ENCODE data around the gene ABRACL. TPM values are rescaled to one million over a fixed set of nuclear protein-coding genes. Genes with fewer than 3 reads are reported as not detected.

The ABRACL gene
- total RNA-seq (2014; rRNA removed; shearing (Covaris generic)) (69.7 and 70.1 TPM in 2 replicates), total RNA-seq (2022) (56.0 and 73.5 TPM in 2 replicates), Bru-seq, nascent RNA (percentile 81 among the genes with signal in this experiment), BruChase-seq, experiment 1, labeled RNA remaining after a 6-hour chase (percentile 88 among the genes with signal in this experiment), BruChase-seq, experiment 2, labeled RNA remaining after a 2-hour chase (percentile 72 among the genes with signal in this experiment)
- long read RNA-seq, transcript ABRACL-201 (3 exons, 845 nt), result major isoform, 62 of 67 reads
- long read RNA-seq, partial matches to known transcripts, result 2 of 67 reads
- long read RNA-seq, other reads (novel, unspliced or antisense), result 3 of 67 reads

GRCh38 chr6:139028658-139029469 is at the start of gene ABRACL:
Gene ABRACL (plus strand): TSS chr6:139028745. CDS start chr6:139034161, 5,416 bp downstream.
- Histone ChIP-seq H4K20me1 (ENCODE audit: insufficient read depth, low read length) (peaks cover 10% of the 10 kb centered on the region), H2AFZ (ENCODE audit: low read length) (peak within 1 kb of the TSS; percentile 49), H3K9me2 (ENCODE audit: insufficient read depth, low read length) (no peaks in the 10 kb centered on the region), H3K9me3 (ENCODE audit: low read length) (no peaks in the 10 kb centered on the region), H3K79me2 (ENCODE audit: insufficient read depth, low read depth, low read length) (peaks cover 23% of the 10 kb centered on the region; the same call in 1 of the 2 replicates), H3K4me1 (ENCODE audit: insufficient read depth, low read length, poor library complexity, severe bottlenecking) (peaks cover 22% of the 10 kb centered on the region), H3K4me3 (ENCODE audit: low read depth, low read length, poor library complexity, severe bottlenecking) (peak within 1 kb of the TSS; percentile 74), H3K4me2 (ENCODE audit: low read length) (peak within 1 kb of the TSS; percentile 88), H3K27ac (ENCODE audit: low read depth, low read length, poor library complexity, severe bottlenecking) (peak within 1 kb of the TSS; percentile 62), H3K36me3 (ENCODE audit: insufficient read depth, low read length) (peaks cover 1% of the 10 kb centered on the region; the same call in 1 of the 2 replicates)
- peak; percentile 76 for DNase-seq (ENCODE audit: low spot score)
- intact Hi-C loops (cut with micrococcal nuclease; ENCODE audit: unreplicated experiment), result loop anchor here (1.0 to 5.0 kb wide), 4 partner anchors 98 to 346 kb away; partner anchors contain the start of genes CCDC28A and CITED2
- TF ChIP-seq EZH2phosphoT487 (IDR thresholded peaks at IDR 0.05; ENCODE audit: borderline replicate concordance, low read depth, low read length), result no peak
- TF ChIP-seq, protein P1, sequence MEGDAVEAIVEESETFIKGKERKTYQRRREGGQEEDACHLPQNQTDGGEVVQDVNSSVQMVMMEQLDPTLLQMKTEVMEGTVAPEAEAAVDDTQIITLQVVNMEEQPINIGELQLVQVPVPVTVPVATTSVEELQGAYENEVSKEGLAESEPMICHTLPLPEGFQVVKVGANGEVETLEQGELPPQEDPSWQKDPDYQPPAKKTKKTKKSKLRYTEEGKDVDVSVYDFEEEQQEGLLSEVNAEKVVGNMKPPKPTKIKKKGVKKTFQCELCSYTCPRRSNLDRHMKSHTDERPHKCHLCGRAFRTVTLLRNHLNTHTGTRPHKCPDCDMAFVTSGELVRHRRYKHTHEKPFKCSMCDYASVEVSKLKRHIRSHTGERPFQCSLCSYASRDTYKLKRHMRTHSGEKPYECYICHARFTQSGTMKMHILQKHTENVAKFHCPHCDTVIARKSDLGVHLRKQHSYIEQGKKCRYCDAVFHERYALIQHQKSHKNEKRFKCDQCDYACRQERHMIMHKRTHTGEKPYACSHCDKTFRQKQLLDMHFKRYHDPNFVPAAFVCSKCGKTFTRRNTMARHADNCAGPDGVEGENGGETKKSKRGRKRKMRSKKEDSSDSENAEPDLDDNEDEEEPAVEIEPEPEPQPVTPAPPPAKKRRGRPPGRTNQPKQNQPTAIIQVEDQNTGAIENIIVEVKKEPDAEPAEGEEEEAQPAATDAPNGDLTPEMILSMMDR (conservative IDR thresholded peaks at IDR 0.05; ENCODE audit: low read length), result no peak
- ChIA-PET POLR2A (interaction anchor here (0.9 to 2.8 kb wide), 5 partner anchors 10 to 1710 kb away, joined by 3 to 17 read pairs (median 6); no protein-coding TSS in a partner anchor), CTCF (ENCODE audit: unreplicated experiment) (interaction anchor here (0.9 kb wide), 1 partner anchor 11 kb away, joined by 3 read pairs; no protein-coding TSS in a partner anchor)
- BruUV-seq (replicated peaks), result no TSS peak

- Histone ChIP-seq H3K79me2 (ENCODE audit: insufficient read depth, low read depth, low read length) (peaks cover 96% of the 10 kb centered on the region), H3K4me1 (ENCODE audit: insufficient read depth, low read length, poor library complexity, severe bottlenecking) (peaks cover 23% of the 10 kb centered on the region), H4K20me1 (ENCODE audit: insufficient read depth, low read length) (peaks cover 35% of the 10 kb centered on the region), H3K4me2 (ENCODE audit: low read length) (no peak overlapping the region), H3K36me3 (ENCODE audit: insufficient read depth, low read length) (no peaks in the 10 kb centered on the region; the same call in 1 of the 2 replicates), H3K9me3 (ENCODE audit: low read length) (no peaks in the 10 kb centered on the region), H3K27ac (ENCODE audit: low read depth, low read length, poor library complexity, severe bottlenecking) (no peak overlapping the region), H3K9me2 (ENCODE audit: insufficient read depth, low read length) (no peaks in the 10 kb centered on the region), H2AFZ (ENCODE audit: low read length) (no peak overlapping the region), H3K4me3 (ENCODE audit: low read depth, low read length, poor library complexity, severe bottlenecking) (no peak overlapping the region)
- no peak for DNase-seq (ENCODE audit: low spot score)
- ChIA-PET CTCF (ENCODE audit: unreplicated experiment) (no interaction called here), POLR2A (no interaction called here)
- BruUV-seq (replicated peaks), result no TSS peak
- intact Hi-C loops (cut with micrococcal nuclease; ENCODE audit: unreplicated experiment), result no loop called here
- TF ChIP-seq EZH2phosphoT487 (IDR thresholded peaks at IDR 0.05; ENCODE audit: borderline replicate concordance, low read depth, low read length), result no peak
- TF ChIP-seq, protein P1 (conservative IDR thresholded peaks at IDR 0.05; ENCODE audit: low read length), result no peak
Observed at GRCh38 chr6:138979365-138979764, 49.2 kb upstream of the ABRACL start.

Data from OCI-LY7 (cell line).